Adipose tissue (tissue), 3 donors: ENCODE results near the gene PSMG1. TPM values are rescaled to one million over a fixed set of nuclear protein-coding genes. Genes with fewer than 3 reads are reported as not detected.
"Not testable (repeated sequence)": the region's sequence is repeated elsewhere in the genome, so short reads cannot be mapped to it uniquely, and the experiment has no call there.

Experiments used
- H3K27ac ChIP-seq: one replicate; pipeline ENCODE4 v1.5.1; 2013; ENCODE audit warnings: low read depth, low read length
- WGBS, 3 donors: extraction: QIAGEN DNeasy Blood & Tissue Kit; methylation state at CpG; one replicate each; pipeline ENCODE4 v1.1.7; 2013; 5-methylcytosine and 5-hydroxymethylcytosine counted together
- polyA plus RNA-seq, 3 donors: library from polyadenylated mRNA; stranded (reverse); fragments of 200-250 nt; gene quantifications; one replicate each; pipeline ENCODE4 v1.2.3, GENCODE V29; 2013
- donor health status: healthy with polysubstance abuse.
- donor health status: Bipolar disorder and iron deficiency.
- donor health status: healthy.

Gene PSMG1
- polyA plus RNA-seq, 3 donors: 26.2 to 36.5 (median 27.3) TPM

DNA sequence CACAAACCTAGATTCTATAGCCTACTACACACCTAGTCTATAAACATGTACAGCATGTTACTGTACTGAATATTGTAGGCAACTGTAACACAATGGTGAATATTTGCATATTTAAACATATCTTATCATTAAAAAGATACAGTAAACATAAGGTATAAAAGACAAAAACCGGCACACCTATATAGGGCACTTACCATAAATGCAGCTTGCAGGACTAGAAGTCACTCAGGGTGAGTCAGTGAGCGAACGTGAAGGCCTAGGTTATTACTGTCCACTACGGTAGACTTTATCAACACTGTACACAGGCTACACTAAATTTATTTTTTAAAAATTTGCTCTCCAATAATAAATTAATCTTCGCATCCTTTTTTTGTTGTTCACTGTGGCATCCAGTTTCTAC, 13.3 kb downstream of the PSMG1 start:
- WGBS, 3 donors: 96 to 98% (median 98%) methylated on average over 5 of the region's 5 CpGs
- no peak overlapping the region for H3K27ac ChIP-seq

GRCh38 chr21:39168800-39169199, 14.5 kb downstream of the PSMG1 start:
- no peak overlapping the region for H3K27ac ChIP-seq
- WGBS, 3 donors: 95 to 96% (median 95%) methylated on average over 2 of the region's 2 CpGs

- H3K27ac ChIP-seq: no peak overlapping the region
- WGBS, 3 donors: 83 to 91% (median 83%) methylated on average over 2 of the region's 2 CpGs
These were observed 18.7 kb downstream of the PSMG1 start for GRCh38 chr21:39164523-39164922.

DNA sequence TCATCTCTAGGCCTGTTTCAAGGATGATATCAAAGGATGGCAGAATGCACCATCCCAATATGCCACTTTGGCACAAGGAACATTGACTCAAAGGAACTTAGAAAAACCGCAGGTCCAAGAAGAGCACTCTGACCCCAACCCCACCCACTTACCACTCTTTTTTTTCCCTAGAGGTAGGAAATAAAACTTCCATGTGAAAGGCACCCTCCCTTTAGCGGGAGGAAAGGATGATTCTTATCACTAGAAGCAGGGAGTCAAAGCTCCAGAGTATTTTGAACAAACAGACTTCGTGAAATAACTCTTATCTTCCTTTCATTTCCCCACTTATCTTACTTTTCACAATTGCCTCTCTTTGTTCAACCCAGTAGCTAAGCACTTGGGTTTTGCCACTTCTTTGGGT, 22.2 kb downstream of the PSMG1 start:
- 20 to 48% (median 44%) methylated on average over 3 of the region's 3 CpGs for WGBS, 3 donors

GRCh38 chr21:39159342-39160063, 23.7 kb downstream of the PSMG1 start:
- 79 to 83% (median 79%) methylated on average over 7 of the region's 7 CpGs for WGBS, 3 donors

More for the DNA sequence above, 22.2 kb downstream of the PSMG1 start:
- H3K27ac ChIP-seq: no peak overlapping the region

GRCh38 chr21:39157241-39157640, 26.0 kb downstream of the PSMG1 start:
- not testable (repeated sequence) for H3K27ac ChIP-seq
- WGBS, 3 donors: 94 to 98% (median 95%) methylated on average over 18 to 34 of the region's 34 CpGs

More at GRCh38 chr21:39159342-39160063, 23.7 kb downstream of the PSMG1 start:
- no peak overlapping the region for H3K27ac ChIP-seq

DNA sequence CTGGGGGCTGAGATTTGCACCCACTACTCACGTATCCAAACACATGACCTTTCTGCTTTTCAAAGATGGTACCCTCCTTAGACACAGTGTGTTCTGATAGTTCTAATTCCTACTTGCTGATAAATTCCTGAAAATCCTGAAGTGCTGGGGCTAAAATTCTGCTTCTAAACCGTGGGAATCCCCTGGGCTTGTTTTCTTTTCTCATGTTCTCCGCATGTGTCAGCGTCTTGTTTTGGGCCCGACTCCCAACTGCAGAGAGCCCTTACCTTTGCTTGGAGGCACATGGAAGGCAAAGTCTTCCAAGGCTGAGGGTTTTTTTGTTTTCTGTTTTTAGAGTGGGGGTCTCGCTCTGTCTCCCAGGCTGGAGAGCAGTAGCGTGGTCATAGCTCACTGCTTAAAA, 27.2 kb downstream of the PSMG1 start:
- WGBS, 3 donors: 82 to 93% (median 92%) methylated on average over 7 of the region's 7 CpGs
- H3K27ac ChIP-seq: no peak overlapping the region

DNA sequence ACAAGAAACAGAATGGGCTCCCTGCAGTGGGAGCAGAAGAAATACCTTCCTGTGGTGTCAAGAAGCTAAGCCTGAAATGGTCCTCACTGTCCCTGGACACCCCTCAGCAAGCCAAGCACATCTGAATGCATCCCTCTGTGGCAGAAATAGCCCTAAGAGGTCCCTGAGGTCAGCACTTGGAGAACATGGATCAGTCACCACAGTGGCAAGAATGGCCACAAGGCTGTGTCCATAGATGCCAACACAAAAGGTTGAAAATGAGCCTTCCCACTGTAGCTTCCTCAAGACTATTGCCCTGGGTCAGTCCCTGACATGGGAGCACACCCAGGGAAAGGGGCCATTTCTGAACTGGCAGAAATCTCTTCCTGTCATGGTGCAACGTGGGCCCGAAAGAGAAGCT, 27.7 kb downstream of the PSMG1 start:
- 75 to 85% (median 81%) methylated on average over 2 of the region's 2 CpGs for WGBS, 3 donors
- no peak overlapping the region for H3K27ac ChIP-seq

GRCh38 chr21:39153842-39154241, 29.4 kb downstream of the PSMG1 start:
- H3K27ac ChIP-seq: no peak overlapping the region
- 80 to 90% (median 88%) methylated on average over 2 of the region's 2 CpGs for WGBS, 3 donors

DNA sequence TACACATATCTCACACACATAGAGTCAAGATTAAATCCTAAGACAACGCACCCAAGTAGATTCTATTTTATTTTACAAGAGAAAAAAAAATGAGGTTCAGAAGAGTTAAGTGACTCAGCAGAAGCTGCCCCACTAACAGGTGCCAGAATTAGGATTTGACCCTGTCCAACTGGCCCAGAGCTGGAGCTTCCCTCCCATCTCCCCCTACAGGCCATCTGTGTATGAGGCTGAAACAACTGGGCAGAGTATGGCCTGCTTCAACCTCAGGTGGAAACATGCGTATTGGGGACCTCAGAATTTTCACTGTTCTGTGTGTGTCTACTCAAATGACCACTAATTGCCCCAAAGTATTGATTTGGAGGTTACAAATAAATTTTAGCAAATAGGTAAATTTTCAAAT, 29.9 kb downstream of the PSMG1 start:
- H3K27ac ChIP-seq: no peak overlapping the region
- 93 to 95% (median 93%) methylated on average over 2 of the region's 2 CpGs for WGBS, 3 donors

GRCh38 chr21:39152271-39152670, 31.0 kb downstream of the PSMG1 start:
- no peak overlapping the region for H3K27ac ChIP-seq
- 83 to 93% (median 90%) methylated on average over 2 of the region's 2 CpGs for WGBS, 3 donors

DNA sequence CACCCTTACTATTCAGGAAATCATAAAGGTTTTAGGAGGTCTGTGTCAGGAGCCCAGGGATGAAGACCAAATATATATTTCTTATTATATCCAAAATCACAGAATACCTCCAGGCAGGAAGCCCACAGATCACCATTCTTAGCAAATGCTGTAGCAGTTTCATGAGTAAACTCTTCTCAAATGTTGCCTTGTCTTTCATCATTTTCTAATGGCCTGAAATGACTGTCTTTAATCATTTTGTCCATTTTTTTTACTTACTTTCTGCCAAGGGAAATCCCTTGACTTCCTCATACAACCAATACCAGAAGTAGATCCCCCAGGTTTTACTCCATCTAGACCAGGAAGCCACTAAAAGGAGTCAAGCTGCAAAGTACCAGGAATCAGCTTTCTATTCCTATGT, 32.4 kb downstream of the PSMG1 start:
- H3K27ac ChIP-seq: no peak overlapping the region

DNA sequence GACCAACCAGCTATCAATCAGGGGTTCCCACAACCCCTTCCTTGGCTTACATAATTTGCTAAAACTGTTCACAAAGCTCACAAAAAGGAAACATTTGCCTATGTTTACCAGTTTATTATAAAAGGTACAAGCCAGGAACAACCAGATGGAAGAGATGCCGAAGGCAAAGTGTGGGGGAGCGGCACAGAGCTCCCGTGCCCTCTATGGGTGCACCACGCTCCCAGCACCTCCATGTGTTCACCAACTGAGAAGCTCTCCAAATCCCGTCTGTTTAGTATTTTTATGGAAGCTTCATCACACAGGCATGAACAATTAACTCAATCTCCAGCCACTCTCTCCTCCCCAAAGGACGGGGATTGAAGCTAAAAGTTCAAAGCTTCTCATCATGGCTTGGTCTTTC, 32.9 kb downstream of the PSMG1 start:
- no peak overlapping the region for H3K27ac ChIP-seq
- 90 to 94% (median 92%) methylated on average over 6 of the region's 6 CpGs for WGBS, 3 donors

DNA sequence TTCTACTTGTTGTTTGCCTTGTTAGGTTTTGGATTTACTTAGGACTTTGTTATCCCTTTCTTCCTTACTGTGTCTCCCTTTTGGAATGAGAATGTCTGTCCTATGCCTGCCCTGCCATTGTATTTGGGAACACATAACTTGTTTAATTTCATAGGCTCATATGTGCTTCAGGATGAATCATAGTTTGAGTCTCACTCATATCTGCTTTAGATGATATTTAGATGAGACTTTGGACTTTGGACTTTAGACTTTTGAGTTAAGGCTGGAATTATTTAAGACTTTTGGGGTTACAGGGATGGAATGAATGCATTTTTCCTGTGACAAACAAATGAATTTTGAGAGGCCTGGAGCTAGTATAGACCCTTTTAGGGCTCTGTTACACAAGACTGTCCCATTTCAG, 33.4 kb downstream of the PSMG1 start:
- H3K27ac ChIP-seq: no peak overlapping the region

- 49 to 75% (median 72%) methylated on average over 2 of the region's 2 CpGs for WGBS, 3 donors
These were observed 34.3 kb downstream of the PSMG1 start for GRCh38 chr21:39148975-39149374.

GRCh38 chr21:39144191-39144590, 39.1 kb downstream of the PSMG1 start:
- WGBS, 3 donors: 76 to 85% (median 81%) methylated on average over 3 of the region's 3 CpGs

More at GRCh38 chr21:39148975-39149374, 34.3 kb downstream of the PSMG1 start:
- H3K27ac ChIP-seq: no peak overlapping the region

GRCh38 chr21:39142972-39143371, 40.3 kb downstream of the PSMG1 start:
- WGBS, 3 donors: 82 to 90% (median 84%) methylated on average over 3 of the region's 3 CpGs
- no peak overlapping the region for H3K27ac ChIP-seq

More at GRCh38 chr21:39144191-39144590, 39.1 kb downstream of the PSMG1 start:
- no peak overlapping the region for H3K27ac ChIP-seq

DNA sequence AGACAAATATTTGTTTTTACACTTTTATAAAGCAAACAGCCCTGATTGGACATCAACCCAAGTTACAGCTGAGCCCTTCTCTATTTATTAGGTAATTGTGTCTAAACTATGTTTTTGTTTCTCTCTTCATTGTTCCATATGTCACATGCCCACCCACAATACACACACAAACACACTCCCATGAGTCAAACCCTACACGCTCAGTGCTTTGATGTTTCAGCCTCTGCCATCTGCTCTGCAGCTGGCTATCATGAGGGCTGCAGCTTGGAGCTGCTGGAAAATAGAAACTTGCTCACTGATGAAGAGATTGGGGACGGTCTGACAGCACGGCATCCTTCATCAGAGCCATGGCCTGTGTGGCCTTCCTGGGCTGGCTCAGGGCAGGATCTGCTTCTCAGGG, 41.7 kb downstream of the PSMG1 start:
- WGBS, 3 donors: 71 to 89% (median 83%) methylated on average over 3 of the region's 3 CpGs
- H3K27ac ChIP-seq: no peak overlapping the region

- H3K27ac ChIP-seq: no peak overlapping the region
- 72 to 79% (median 74%) methylated on average over 14 of the region's 14 CpGs for WGBS, 3 donors
These were observed 45.7 kb downstream of the PSMG1 start for GRCh38 chr21:39137248-39138178.
